ENCODE results near the gene PLPP3. TPM values are rescaled to one million over a fixed set of nuclear protein-coding genes. Genes with fewer than 3 reads are reported as not detected.

The PLPP3 gene
- total and polyA plus RNA-seq, 2 of the 8 experiments (the other 6 are each of a cell fraction or from before 2014, with no cell fraction given) = 33.2 to 42.0 TPM

DNA sequence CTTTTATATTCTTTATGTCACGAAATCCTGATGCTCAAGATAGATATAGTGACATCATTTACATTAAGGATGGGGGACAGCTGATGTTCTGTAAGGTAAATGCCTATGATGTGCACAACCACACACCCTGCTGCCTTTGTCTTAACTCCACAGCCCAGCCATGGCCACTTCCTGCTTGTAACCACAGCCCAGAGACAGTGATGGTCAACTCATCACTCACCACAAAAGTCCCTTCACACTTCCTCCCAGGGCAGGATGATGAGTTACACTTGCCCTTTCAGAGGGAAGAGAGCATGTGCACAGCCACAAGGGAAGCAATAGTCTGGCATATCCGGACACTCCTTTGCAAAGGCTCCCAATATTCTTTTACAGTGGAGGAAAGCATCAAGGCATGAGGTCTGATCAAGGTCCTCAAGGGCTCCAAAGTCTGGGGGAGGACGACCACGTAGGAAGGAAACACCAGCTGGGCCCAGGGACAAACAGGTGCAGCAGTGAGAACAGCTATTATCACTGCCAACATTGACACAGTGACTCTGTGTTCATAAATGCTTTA, 53.8 kb downstream of the PLPP3 start (continued):
- TF ChIP-seq RXRA (IDR thresholded peaks at IDR 0.05; ENCODE audit: insufficient read depth, low read depth, low read length) = no peak

Measured in H1 (cell line).